Liver (tissue), 3 donors: Measurements from ENCODE around the gene TGFBR3L.

ENCODE experiments used
- FOXA1 ChIP-seq: IDR thresholded peaks from 2 replicates; pipeline ENCODE4 v1.6.1; 2016; ENCODE audit warnings: antibody characterized with exemption
- SP1 ChIP-seq: IDR thresholded peaks from 2 replicates; pipeline ENCODE4 v1.6.1; 2018; ENCODE audit warnings: antibody characterized with exemption, mild to moderate bottlenecking
- TAF1 ChIP-seq: conservative IDR thresholded peaks from 2 replicates; pipeline ENCODE4 v1.6.1; 2016; ENCODE audit warnings: antibody characterized with exemption, mild to moderate bottlenecking
- TF ChIP-seq, protein P1 (sequence below): IDR thresholded peaks from 2 replicates; pipeline ENCODE4 v1.6.1; 2016; ENCODE audit warnings: antibody characterized with exemption
- TF ChIP-seq, protein P2 (sequence below): fragments of 150-350 bp; IDR thresholded peaks from 2 replicates; pipeline ENCODE4 v1.5.1; 2017; ENCODE audit warnings: improper control_type of control experiment, low read depth, low read length; ENCODE audit not compliant: missing input control
- donor health status: healthy.
- donor health status: healthy.

DNA sequence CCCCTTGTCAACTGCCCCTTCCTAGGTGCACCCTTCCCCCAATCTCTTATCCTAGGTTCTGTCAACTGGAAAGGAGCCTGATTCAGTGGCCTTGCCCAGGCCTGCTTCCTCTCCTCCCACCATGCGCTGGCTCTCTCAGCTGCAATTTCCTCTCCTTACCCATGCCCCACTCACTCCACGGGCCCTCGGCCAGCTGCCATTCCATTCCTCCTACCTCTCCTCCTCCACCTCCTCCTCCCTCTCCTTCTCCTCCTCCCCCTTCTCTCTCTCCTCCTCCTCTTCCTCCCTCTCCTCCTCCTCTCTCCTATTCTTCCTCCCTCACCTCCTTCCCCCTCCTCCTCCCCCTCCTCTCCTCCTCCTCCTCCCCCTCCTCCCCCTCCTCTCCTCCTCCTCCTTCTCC lies 38.4 kb downstream of the TGFBR3L start:
- TF ChIP-seq, protein P1, sequence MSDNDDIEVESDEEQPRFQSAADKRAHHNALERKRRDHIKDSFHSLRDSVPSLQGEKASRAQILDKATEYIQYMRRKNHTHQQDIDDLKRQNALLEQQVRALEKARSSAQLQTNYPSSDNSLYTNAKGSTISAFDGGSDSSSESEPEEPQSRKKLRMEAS: no peak
- TF ChIP-seq, protein P2, sequence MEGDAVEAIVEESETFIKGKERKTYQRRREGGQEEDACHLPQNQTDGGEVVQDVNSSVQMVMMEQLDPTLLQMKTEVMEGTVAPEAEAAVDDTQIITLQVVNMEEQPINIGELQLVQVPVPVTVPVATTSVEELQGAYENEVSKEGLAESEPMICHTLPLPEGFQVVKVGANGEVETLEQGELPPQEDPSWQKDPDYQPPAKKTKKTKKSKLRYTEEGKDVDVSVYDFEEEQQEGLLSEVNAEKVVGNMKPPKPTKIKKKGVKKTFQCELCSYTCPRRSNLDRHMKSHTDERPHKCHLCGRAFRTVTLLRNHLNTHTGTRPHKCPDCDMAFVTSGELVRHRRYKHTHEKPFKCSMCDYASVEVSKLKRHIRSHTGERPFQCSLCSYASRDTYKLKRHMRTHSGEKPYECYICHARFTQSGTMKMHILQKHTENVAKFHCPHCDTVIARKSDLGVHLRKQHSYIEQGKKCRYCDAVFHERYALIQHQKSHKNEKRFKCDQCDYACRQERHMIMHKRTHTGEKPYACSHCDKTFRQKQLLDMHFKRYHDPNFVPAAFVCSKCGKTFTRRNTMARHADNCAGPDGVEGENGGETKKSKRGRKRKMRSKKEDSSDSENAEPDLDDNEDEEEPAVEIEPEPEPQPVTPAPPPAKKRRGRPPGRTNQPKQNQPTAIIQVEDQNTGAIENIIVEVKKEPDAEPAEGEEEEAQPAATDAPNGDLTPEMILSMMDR: no peak
- no peak for TF ChIP-seq SP1
- TF ChIP-seq FOXA1: no peak
- no peak for TF ChIP-seq TAF1
